Measurements from ENCODE around the gene C1orf167.

C1orf167 gene

GRCh38 chr1:11767922-11768704 lies 6.1 kb downstream of the C1orf167 start:
- no peak for DNase-seq

- no peak for DNase-seq
Observed at GRCh38 chr1:11768821-11769220, 6.8 kb downstream of the C1orf167 start.

GRCh38 chr1:11769274-11769673 lies 7.3 kb downstream of the C1orf167 start:
- DNase-seq: no peak

GRCh38 chr1:11770011-11770410 lies 8.0 kb downstream of the C1orf167 start:
- no peak for DNase-seq

- DNase-seq: no peak
Observed at GRCh38 chr1:11771481-11772043, 9.6 kb downstream of the C1orf167 start.

- no peak for DNase-seq
Observed at GRCh38 chr1:11772458-11772857, 10.5 kb downstream of the C1orf167 start.

GRCh38 chr1:11774753-11775152 lies 12.8 kb downstream of the C1orf167 start:
- DNase-seq: no peak

- DNase-seq: no peak
Observed at GRCh38 chr1:11777658-11778322, 15.8 kb downstream of the C1orf167 start.

- DNase-seq: no peak
Observed at GRCh38 chr1:11778336-11778735, 16.3 kb downstream of the C1orf167 start.

- no peak for DNase-seq
Observed at GRCh38 chr1:11778844-11779623, 17.0 kb downstream of the C1orf167 start.

GRCh38 chr1:11779715-11780379 lies 17.9 kb downstream of the C1orf167 start:
- DNase-seq: no peak

GRCh38 chr1:11780380-11781147 lies 18.6 kb downstream of the C1orf167 start:
- no peak for DNase-seq

GRCh38 chr1:11781297-11781696 lies 19.3 kb downstream of the C1orf167 start:
- no peak for DNase-seq

- DNase-seq: no peak
Observed at GRCh38 chr1:11782127-11782708, 20.2 kb downstream of the C1orf167 start.

- DNase-seq: no peak
Observed at GRCh38 chr1:11783556-11783955, 21.6 kb downstream of the C1orf167 start.

- no peak for DNase-seq
Observed at GRCh38 chr1:11784256-11784992, 22.4 kb downstream of the C1orf167 start.

- peak; percentile 13 for DNase-seq
Observed at GRCh38 chr1:11784993-11785769, 23.2 kb downstream of the C1orf167 start.

GRCh38 chr1:11786168-11786567 lies 24.2 kb downstream of the C1orf167 start:
- DNase-seq: no peak

- DNase-seq: no peak
Observed at GRCh38 chr1:11787251-11787803, 25.3 kb downstream of the C1orf167 start.

Data from effector CD8-positive, alpha-beta T cell (primary cell).